Dermis blood vessel endothelial cell (primary cell): ENCODE data around the gene MEX3A. TPM values are rescaled to one million over a fixed set of nuclear protein-coding genes. Genes with fewer than 3 reads are reported as not detected.
"Not testable (repeated sequence)": the region's sequence is repeated elsewhere in the genome, so short reads cannot be mapped to it uniquely, and the experiment has no call there.

Experiments used
- DNase-seq: peaks from one replicate; pipeline ENCODE4 v3.0.0; 2010
- total RNA-seq: library from RNA; depleted of rRNA; stranded (reverse); fragments of >200 nt; gene quantifications from 2 replicates; pipeline ENCODE4 v1.2.3, GENCODE V29; 2014

The MEX3A gene
- total RNA-seq, 1 donor from 2014 or later: 4.8 TPM

DNA sequence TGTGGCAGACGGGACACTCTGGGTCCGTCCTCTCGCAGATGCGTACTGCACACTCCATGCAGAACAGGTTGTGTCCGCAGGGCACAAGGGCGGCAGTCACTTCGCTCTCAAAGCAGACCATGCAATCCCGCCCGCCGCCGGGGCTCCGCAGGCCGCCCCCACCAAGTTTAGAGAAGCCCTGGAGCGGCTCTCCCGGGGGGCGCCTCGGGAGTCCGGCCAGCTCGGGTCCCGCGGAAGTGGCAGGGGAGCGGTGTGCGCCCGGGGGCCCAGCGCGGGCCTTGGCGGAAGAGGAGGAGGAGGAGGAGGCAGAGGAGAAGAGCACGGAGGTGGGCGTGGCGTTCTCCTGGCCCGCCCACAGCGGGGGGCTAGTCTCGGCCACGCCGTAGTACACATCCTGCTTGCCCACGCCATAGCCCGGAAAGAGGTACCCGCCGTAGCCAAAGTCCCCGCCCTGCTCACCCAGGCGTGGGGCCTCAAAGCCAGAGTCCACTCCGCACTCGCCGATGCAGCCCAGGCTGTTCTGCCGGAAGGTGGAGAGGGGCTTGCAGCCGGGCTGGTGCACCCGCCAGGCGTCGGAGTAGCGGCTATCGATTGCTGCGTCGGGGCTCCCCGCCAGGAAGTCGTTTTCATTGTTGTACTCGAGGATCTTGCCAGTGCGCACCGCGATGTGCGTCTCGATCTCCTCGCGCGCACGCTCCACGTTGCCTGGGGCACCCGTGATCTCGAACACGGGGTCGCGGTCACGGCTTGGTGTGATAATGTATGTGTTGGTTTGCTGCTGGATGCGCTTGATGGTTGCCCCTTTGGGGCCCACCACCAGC lies 5.4 kb downstream of the MEX3A start:
- no peak for DNase-seq

- DNase-seq: no peak
These were observed 6.5 kb downstream of the MEX3A start for GRCh38 chr1:156075775-156076204.

DNA sequence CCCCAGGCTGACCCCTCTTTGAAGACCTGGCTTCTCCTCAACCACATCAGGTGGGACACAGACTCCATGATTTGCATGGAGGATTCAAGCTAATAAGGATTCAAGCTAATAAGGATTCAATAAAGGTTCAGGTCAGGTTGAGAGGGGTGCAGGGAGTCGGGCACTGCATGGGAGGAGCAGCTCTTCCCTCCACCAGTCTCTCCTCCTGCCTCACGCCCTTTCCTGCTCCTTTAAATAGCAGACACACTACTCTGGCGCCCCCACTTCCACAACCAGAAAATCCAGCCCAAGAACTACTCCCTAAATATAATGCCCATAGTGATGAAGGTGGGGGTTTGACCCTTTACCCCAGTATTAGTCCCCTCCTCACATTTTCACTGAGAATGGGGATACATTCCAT lies 7.1 kb downstream of the MEX3A start:
- no peak for DNase-seq

- no peak for DNase-seq
These were observed 7.6 kb downstream of the MEX3A start for GRCh38 chr1:156074661-156075060.

GRCh38 chr1:156073740-156074139 lies 8.5 kb downstream of the MEX3A start:
- DNase-seq: no peak

DNA sequence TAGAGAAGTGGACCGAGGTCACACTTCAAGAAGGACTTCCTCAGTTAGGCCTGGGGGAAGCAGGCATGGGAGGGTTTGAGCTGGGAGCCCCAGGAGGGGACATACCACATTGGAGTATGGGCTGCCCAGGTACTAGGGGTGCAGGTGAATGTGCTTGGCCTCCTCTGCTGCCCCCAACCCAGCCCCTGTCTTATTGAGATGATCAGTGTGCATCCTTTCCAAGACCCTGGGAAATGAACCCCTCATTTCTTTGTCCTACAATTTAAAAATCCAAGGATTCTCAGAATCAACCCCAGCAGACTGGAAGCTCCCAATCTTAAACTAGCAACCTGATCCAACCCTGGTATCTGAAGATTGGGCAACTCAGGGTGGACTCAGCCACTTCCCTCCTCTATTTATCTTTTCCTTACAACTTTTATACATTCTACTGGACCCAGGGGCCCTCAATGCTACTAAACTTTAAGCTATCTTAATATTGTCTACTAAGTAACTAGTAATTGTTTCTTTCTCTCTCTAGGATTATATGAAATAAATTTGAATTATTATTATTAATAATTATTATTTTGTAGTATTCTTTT lies 9.1 kb downstream of the MEX3A start:
- DNase-seq: no peak

DNA sequence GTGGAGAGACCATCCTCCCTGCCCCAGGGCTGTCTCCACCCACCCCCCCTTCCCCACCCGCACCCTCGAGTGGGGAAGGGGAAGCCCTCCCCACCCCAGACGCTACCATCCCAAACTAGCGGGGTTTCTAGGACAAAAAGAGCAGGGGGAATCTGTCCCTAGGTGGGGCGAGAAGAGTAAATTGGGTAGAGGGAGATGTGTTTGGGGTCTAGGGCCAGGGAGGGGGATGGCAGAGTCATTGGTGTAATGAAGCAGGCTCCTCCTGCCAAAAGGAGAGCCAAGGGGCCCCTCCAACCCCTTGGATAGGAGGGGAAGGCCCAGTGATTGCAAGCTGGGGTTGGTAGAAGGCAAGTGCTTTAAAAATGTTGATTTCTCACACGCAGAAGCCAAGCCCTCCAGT lies 10.0 kb downstream of the MEX3A start:
- DNase-seq: no peak

DNA sequence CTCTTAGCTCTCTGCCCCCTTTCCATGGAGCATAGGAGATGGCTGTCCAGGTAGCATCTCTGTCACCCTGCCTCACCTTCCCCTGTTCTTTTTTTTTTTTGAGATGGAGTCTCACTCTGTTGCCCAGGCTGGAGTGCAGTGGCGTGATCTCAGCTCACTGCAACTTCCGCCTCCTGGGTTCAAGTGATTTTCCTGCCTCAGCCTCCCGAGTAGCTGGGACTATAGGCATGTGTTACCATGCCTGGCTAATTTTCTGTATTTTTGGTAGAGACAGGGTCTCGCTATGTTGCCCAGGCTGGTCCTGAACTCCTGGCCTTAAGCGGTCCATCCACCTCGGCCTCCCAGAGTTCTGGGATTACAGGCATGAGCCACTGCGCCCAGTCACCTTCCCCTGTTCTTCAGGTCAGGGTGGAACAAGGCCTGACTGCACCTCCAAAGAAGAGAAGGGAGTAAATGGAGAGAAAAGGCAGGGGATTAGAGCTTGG lies 10.9 kb downstream of the MEX3A start:
- DNase-seq: not testable (repeated sequence)

DNA sequence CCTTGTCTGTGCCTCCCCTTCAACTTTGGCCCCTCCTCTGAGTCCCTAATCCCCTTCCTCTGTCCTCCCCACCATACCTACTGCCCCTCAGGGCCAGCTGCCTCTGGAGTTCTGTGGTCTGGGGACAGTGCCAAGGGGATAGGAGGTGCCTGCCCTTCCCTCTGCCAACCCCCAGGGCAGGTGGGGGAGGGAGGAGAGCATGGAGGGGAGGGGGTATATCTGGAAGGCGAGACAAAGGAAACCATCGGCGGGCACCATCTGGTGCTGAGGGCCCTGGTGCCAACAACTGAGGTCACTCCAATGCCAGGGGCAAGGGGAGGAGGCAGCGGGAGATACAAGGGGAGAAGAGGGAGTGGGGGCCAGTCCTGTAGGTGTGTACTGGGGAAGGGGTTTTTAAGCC lies 11.7 kb downstream of the MEX3A start:
- no peak for DNase-seq

GRCh38 chr1:156069490-156070455 lies 12.5 kb downstream of the MEX3A start:
- peak; percentile 53 for DNase-seq

DNA sequence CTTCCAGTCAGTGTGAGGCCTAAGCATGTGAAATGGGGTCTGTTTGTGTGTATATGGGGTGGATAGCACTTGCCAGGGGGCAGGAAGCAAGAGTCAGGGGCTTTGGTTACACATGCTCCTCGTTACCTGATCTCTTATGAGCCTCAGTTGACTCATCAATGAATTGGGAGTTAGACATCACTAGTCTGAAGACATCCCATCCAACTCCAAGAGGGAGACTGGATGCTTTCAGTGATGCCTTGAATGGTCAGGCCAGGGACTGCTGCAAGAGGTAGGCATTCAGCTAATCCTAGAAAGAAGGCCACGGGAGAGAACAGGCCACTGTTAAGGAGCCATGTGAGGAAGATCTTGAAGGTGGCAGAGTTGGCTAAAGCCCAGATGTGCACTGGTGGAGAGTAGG lies 15.0 kb downstream of the MEX3A start:
- no peak for DNase-seq

GRCh38 chr1:156065871-156066270 lies 16.4 kb downstream of the MEX3A start:
- no peak for DNase-seq

DNA sequence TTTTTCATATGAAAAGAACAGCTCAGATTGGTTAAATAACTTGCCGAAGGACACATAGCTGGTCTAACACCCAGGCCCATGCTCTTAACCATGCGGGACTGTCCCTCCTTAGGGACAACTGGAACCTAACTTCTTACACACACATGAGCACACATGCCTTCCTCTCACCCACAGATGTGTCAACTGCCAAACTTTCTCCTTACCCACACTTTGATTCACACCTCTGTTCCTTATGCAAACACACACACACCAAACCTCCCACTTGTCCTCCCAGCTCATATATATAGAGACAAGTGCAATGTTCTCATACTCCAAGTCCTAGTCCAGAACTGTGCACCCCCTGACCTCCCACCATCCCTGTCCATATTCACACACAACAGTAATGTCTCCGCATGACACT lies 17.1 kb downstream of the MEX3A start:
- DNase-seq: no peak

GRCh38 chr1:156064615-156065014 lies 17.6 kb downstream of the MEX3A start:
- no peak for DNase-seq

DNA sequence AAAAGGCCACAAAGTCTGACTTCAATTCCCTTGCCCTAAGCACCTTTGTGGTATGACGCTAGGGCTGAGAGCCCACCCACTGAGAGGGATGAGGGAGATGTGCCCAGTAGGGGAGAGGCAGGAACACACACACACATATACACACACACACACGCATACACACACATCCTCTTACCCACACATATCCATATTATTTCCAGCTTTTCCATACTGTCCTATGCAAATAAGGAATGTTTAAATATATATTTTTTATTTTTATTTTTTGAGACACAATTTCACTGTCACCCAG lies 18.3 kb downstream of the MEX3A start:
- no peak for DNase-seq

DNA sequence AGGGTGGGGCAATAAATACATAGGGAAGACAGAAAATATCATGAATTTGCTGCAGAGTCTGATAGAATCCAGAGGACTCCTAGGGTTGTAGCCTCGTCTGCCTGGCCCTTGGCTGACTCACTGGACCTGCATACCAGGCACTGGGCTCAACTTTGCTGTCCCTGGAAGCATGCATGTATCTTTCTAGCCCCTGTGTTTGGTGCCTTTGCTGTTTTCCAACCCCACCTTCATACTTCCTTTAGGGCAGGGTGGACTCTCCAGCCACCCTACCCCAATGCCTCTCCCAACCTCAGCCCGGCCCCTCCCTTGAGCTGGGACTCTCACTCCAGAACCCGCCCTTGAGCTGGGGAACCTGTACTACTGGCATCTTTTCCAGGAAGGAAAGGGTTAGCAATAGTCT lies 20.1 kb downstream of the MEX3A start:
- no peak for DNase-seq

GRCh38 chr1:156060937-156061636 lies 21.2 kb downstream of the MEX3A start, which contains the start of gene RAB25:
RAB25 (plus strand) TSS chr1:156061160; CDS start chr1:156061401, 241 bp downstream.
- no peak for DNase-seq

DNA sequence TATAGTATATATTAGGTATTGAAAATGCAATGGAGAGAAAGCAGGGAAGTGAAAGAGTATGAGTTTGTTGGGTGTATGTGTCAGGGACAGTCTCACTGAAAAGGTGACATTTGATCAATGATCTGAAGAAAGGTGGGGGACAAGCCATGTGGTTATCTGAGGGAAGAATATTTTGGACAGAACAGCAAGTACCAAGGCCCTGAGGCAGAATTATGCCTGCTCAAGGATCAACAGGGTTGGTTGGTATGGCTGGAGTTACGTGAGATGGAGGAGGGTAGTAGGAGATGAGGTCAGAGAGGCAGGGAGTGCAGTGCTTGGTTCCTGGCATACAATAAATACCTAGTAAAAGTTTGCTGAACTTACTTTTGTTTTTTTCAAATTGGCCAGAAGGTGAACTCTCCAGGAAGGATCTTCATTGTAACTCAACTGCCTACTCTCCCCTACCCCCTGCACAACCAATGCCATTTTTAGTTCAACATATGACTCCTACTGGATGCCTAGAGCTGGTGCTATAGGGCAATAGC lies 25.9 kb downstream of the MEX3A start:
- no peak for DNase-seq

GRCh38 chr1:156055281-156056048 lies 26.8 kb downstream of the MEX3A start:
- no peak for DNase-seq

DNA sequence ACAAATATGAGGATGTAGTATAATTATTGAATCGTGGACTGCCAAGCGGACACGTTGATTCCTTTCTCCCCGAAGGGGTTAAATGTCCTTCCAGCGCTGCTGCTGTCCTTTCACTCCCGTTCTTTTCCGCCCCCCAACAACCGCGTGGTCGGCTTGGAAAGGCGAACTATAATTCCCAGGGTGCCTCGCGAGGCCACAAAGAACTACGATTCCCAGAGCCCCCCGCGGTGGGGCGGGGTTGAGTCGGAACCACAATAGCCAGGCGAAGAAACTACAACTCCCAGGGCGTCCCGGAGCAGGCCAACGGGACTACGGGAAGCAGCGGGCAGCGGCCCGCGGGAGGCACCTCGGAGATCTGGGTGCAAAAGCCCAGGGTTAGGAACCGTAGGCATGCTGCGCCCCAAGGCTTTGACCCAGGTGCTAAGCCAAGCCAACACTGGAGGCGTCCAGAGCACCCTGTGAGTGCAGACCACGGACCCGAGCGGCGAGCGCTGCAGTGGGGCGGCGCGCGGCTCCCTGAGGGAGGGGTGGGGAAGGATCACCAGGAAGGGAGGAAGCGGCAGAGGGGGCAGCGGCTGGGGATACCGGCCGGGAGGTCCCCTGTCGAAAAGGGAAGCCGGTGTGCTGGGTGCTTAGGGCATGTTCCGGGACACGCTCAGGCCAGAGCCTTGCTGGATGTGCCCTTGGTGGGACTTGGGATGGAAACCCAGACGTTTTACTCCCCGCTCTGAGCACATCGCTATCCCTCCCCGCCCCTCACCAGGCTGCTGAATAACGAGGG lies 27.6 kb downstream of the MEX3A start, which contains the start of gene LAMTOR2:
Gene LAMTOR2 (plus strand): TSS at position 283 of the 781 bp plus-strand sequence. CDS start 108 bp downstream, at position 391.
- DNase-seq: peak; percentile 97
